Measurements from ENCODE around the gene SYCP2.

DNA sequence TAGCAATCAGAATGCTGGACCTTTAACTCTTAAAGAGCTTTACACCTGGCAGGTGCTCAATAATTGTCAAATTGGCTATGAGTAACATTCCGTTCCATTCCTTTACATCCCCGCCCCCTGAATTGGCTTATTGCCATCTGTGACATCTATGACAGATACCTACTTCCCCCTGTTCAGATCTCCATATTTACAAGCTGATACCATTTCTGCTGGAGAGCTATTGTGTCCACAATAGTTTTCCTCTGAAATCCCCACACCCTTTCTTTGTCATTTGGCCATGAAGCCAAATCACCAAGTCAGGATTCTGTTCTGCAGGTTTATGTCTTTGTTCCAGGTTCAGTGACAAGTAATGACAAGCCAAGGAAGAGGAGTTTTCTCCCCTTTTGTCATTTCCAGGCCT is 28.0 kb upstream of the SYCP2 start:
- no peak for TF ChIP-seq CTCF (IDR thresholded peaks at IDR 0.05)
- TF ChIP-seq POLR2AphosphoS5 (IDR thresholded peaks at IDR 0.05), result no peak
